Measurements from ENCODE around the gene HFM1.

- TF ChIP-seq CTCF (IDR thresholded peaks at IDR 0.05) (no peak), POLR2A (IDR thresholded peaks at IDR 0.05) (no peak)
Measured at GRCh38 chr1:91349524-91349923, 55.1 kb downstream of the HFM1 start.

Measured in body of pancreas (tissue), 4 donors.